Peyer's patch (tissue), 4 donors: Measurements from ENCODE around the gene TGFA. TPM values are rescaled to one million over a fixed set of nuclear protein-coding genes. Genes with fewer than 3 reads are reported as not detected.

Source experiments
- DNase-seq, 3 donors: peaks; one replicate each; pipeline ENCODE4 v3.0.0-alpha.2; 2017 to 2019
- H3K27ac ChIP-seq, 4 donors: fragments of 200-600 bp; sonication (generic); one replicate each; pipeline ENCODE4 v1.5.1; 2016 to 2019
- H3K27me3 ChIP-seq, 2 donors: fragments of 200-600 bp; sonication (generic); one replicate each; pipeline ENCODE4 v1.5.1; 2019
- H3K36me3 ChIP-seq, 3 donors: fragments of 200-600 bp; sonication (generic); one replicate each; pipeline ENCODE4 v1.5.1; 2016 to 2019
- H3K4me1 ChIP-seq, 4 donors: fragments of 200-600 bp; sonication (generic); one replicate each; pipeline ENCODE4 v1.5.1; 2016 to 2019
- H3K4me3 ChIP-seq, 4 donors: fragments of 200-600 bp; sonication (generic); 1 replicate in 3 of 4; 2 replicates in 1 of 4; pipeline ENCODE4 v1.5.1; 2016 to 2019; ENCODE audit warnings: mild to moderate bottlenecking in 1 of 4
- H3K9me3 ChIP-seq, 4 donors: fragments of 200-600 bp; sonication (generic); one replicate each; pipeline ENCODE4 v1.5.1; 2016 to 2019; ENCODE audit warnings: mild to moderate bottlenecking in 1 of 4
- POLR2A ChIP-seq, 2 donors: fragments of 450-650 bp; IDR thresholded peaks; one replicate each; pipeline ENCODE4 v1.5.1; 2017; ENCODE audit warnings: antibody characterized with exemption in 2 of 2, mild to moderate bottlenecking in 2 of 2, moderate library complexity in 2 of 2
- total RNA-seq, 4 donors: library from RNA; depleted of rRNA; stranded (reverse); fragments of >200 nt; gene quantifications; one replicate each; pipeline ENCODE4 v1.1.0, GENCODE V29; 2016
- TF ChIP-seq, protein P1 (sequence below), 6 experiments: fragments of 450-650 bp in 4 of 6; fragments of 200-600 bp in 2 of 6; sonication (generic) in 1 of 6; IDR thresholded peaks; one replicate each; pipeline ENCODE4 v1.5.1; 2017 to 2019; ENCODE audit warnings: antibody characterized with exemption in 6 of 6, mild to moderate bottlenecking in 3 of 6, moderate library complexity in 1 of 6

TGFA gene
- total RNA-seq, 4 donors from 2014 or later, result 2.5 to 51.6 (median 37.9) TPM

DNA sequence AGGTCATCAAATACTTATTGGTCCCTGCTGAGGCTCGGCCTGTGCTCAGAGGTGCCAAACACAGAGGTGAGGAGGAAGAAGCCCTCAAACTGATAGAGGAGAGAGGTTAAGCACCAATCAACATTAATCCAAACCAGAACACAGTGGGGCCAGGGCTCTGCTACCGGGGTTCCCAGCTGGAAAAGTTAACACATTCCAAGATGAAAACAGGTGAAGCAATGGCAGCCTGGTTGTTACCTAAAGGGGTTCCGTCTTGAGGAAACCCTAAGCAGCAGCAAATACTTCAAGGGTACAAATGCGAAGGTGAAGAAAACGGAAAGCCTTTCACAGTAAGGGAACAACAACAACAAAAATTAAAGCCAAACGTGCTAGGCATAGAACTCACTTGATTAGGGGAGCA lies 5.4 kb downstream of the TGFA start:
- H3K27me3 ChIP-seq, result no peaks in the 10 kb centered on the region
- no peaks in the 10 kb centered on the region for H3K9me3 ChIP-seq
- H3K4me3 ChIP-seq, result no peak overlapping the region
- H3K4me1 ChIP-seq, result no peaks in the 10 kb centered on the region
- no peak for DNase-seq
- no peaks in the 10 kb centered on the region for H3K36me3 ChIP-seq
- H3K27ac ChIP-seq, result no peak overlapping the region
- TF ChIP-seq, protein P1, sequence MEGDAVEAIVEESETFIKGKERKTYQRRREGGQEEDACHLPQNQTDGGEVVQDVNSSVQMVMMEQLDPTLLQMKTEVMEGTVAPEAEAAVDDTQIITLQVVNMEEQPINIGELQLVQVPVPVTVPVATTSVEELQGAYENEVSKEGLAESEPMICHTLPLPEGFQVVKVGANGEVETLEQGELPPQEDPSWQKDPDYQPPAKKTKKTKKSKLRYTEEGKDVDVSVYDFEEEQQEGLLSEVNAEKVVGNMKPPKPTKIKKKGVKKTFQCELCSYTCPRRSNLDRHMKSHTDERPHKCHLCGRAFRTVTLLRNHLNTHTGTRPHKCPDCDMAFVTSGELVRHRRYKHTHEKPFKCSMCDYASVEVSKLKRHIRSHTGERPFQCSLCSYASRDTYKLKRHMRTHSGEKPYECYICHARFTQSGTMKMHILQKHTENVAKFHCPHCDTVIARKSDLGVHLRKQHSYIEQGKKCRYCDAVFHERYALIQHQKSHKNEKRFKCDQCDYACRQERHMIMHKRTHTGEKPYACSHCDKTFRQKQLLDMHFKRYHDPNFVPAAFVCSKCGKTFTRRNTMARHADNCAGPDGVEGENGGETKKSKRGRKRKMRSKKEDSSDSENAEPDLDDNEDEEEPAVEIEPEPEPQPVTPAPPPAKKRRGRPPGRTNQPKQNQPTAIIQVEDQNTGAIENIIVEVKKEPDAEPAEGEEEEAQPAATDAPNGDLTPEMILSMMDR (IDR thresholded peaks at IDR 0.05), result no peak
- no peak for TF ChIP-seq POLR2A (IDR thresholded peaks at IDR 0.05)

DNA sequence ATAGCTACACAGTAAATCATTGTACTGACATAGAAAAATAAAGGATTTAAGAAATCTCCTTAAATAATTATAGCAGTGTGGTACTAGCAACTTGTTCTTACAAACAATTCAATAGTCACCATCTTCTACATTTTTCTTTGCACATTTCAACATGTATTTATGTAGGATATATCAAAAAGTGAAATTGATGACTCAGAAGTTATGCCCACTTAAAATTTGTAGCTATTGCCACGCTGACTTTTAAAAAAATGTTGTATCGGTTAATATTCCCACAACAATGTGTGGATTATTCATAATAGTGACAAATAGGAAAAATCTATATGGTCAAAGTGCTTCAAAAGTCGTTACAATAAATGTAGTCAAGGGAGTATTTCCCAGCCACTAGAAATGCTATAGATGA lies 6.7 kb downstream of the TGFA start:
- H3K4me1 ChIP-seq, result no peaks in the 10 kb centered on the region
- H3K36me3 ChIP-seq, result no peaks in the 10 kb centered on the region
- no peak overlapping the region for H3K27ac ChIP-seq
- no peak for DNase-seq
- TF ChIP-seq, protein P1 (IDR thresholded peaks at IDR 0.05), result no peak
- TF ChIP-seq POLR2A (IDR thresholded peaks at IDR 0.05), result no peak
- no peaks in the 10 kb centered on the region for H3K9me3 ChIP-seq
- no peak overlapping the region for H3K4me3 ChIP-seq
- H3K27me3 ChIP-seq, result no peaks in the 10 kb centered on the region

DNA sequence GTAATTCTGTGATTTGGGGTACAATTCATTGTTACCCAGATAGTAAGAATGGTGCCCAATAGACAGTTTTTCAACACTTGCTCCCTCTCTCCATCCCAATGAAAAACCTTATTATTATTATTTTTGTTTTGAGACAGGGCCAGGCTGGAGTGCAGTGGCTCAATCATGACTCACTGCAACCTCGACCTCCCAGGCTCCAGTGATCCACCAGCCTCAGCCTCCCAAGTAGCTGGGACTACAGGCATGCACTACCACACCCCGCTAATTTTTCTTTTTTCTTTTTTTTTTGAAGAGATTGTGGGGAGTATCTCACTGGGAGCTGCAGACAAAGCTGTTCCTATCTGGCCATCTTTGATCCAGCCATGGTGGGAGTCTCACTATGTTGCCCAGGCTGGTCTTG lies 7.2 kb downstream of the TGFA start:
- H3K4me1 ChIP-seq, result no peaks in the 10 kb centered on the region
- H3K27ac ChIP-seq, result no peak overlapping the region
- no peak overlapping the region for H3K4me3 ChIP-seq
- no peak for DNase-seq
- no peaks in the 10 kb centered on the region for H3K27me3 ChIP-seq
- no peak for TF ChIP-seq POLR2A (IDR thresholded peaks at IDR 0.05)
- TF ChIP-seq, protein P1 (IDR thresholded peaks at IDR 0.05), result no peak
- H3K9me3 ChIP-seq, result no peaks in the 10 kb centered on the region
- H3K36me3 ChIP-seq, result no peaks in the 10 kb centered on the region

DNA sequence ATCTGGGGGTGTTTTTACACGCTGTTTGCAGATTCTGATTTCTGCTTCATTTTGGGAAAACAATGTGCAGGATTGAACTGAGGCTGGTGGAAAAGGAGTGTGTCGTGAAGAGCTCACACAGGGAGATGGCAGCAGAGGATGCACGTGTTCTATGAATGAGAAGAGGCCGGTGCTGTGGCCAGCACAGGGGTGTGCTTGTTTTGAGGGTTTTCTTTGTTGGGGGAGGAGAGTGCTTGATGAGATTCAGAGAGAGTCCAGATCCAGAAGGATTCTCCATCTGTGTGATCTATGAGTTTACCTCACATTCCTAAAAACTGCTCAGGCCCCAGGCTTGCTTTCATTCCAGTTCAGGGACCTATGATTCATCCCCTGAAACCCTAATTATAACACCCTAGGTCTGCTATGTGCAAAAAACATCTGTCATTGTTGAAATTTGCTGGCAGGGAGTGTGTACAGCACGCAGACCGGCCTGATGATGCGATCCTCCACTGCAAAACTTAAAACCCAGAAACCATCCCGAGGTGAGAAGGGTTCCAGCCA lies 12.1 kb downstream of the TGFA start:
- Histone ChIP-seq H3K27me3 (no peaks in the 10 kb centered on the region), H3K4me3 (no peak overlapping the region), H3K36me3 (no peaks in the 10 kb centered on the region), H3K9me3 (no peaks in the 10 kb centered on the region), H3K4me1 (no peaks in the 10 kb centered on the region), H3K27ac (no peak overlapping the region)
- no peak for DNase-seq
- TF ChIP-seq, protein P1 (IDR thresholded peaks at IDR 0.05), result no peak
- TF ChIP-seq POLR2A (IDR thresholded peaks at IDR 0.05), result no peak

DNA sequence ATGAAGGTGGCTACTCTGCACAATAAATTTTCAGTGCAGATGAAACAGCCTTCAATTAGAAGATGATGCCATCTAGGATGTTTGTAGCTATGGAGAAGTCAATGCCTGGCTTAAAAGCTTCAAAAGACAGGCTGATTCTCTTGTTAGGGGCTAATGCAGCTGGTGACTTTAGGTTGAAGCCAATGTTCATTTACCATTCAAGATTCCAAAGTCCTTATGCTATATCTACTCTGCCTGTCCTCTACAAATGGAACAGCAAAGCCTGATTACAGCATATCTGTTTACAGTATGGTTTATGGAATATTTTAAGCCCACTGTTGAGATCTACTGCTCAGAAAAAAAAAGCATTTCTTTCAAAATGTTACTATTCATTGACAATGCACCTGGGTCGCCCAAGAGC lies 15.8 kb downstream of the TGFA start:
- TF ChIP-seq POLR2A (IDR thresholded peaks at IDR 0.05), result no peak
- TF ChIP-seq, protein P1 (IDR thresholded peaks at IDR 0.05), result no peak
- Histone ChIP-seq H3K36me3 (no peaks in the 10 kb centered on the region), H3K4me3 (no peak overlapping the region), H3K9me3 (no peaks in the 10 kb centered on the region), H3K27ac (no peak overlapping the region), H3K4me1 (no peaks in the 10 kb centered on the region), H3K27me3 (no peaks in the 10 kb centered on the region)
- no peak for DNase-seq

DNA sequence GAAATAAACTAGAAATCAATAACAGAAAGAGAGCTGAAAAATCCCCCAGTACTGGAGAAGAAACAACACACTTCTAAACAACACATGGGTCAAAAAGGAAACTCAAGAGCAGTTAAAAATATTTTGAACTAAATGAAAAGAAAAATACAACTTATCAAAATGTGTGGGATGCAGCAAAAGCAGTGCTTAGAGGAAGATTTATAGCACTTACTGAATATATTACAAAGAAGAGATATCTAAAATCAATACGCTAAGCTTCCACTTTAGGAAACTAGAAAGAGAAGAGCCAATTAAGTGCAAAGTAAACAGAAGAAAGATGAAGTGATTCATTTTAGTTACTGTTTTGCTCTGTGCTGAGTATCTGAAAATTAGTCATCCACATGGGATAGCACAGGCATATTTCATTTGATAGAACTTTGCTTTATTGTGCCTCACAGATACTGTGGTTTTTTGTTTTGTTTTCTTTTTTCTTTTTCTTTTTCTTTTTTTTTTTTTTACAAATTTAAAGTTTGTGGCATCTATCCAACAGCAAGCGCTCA lies 17.0 kb downstream of the TGFA start:
- H3K27me3 ChIP-seq, result no peaks in the 10 kb centered on the region
- no peaks in the 10 kb centered on the region for H3K9me3 ChIP-seq
- H3K36me3 ChIP-seq, result no peaks in the 10 kb centered on the region
- DNase-seq, result no peak
- TF ChIP-seq, protein P1 (IDR thresholded peaks at IDR 0.05), result no peak
- TF ChIP-seq POLR2A (IDR thresholded peaks at IDR 0.05), result no peak
- no peak overlapping the region for H3K4me3 ChIP-seq
- peaks cover 0 to 5% (median 0%) of the 10 kb centered on the region in 4 donors for H3K4me1 ChIP-seq
- no peak overlapping the region for H3K27ac ChIP-seq
